HG03097 (cell line): ENCODE data around the gene FLT3.
A peak's percentile ranks its signal among the peaks of the same experiment; 100 is the strongest.

Source experiments
- ATAC-seq: cut with Tn5 transposase; IDR thresholded peaks from one replicate; pipeline ENCODE4 v1.9.1; 2021; ENCODE audit not compliant: unreplicated experiment, low FRiP score

The FLT3 gene

GRCh38 chr13:27963491-27963890 lies 136.9 kb downstream of the FLT3 start:
- ATAC-seq: no peak

GRCh38 chr13:27962982-27963381 lies 137.4 kb downstream of the FLT3 start:
- ATAC-seq: no peak

- ATAC-seq: no peak
These were observed 138.1 kb downstream of the FLT3 start for GRCh38 chr13:27962128-27962841.

- no peak for ATAC-seq
These were observed 138.9 kb downstream of the FLT3 start for GRCh38 chr13:27961227-27962085.

GRCh38 chr13:27960362-27961226 lies 139.8 kb downstream of the FLT3 start:
- no peak for ATAC-seq

GRCh38 chr13:27959976-27960361 lies 140.4 kb downstream of the FLT3 start:
- ATAC-seq: no peak

- no peak for ATAC-seq
These were observed 143.6 kb downstream of the FLT3 start for GRCh38 chr13:27956576-27957300.

- ATAC-seq: no peak
These were observed 145.3 kb downstream of the FLT3 start for GRCh38 chr13:27955014-27955591.

- peak; percentile 19 for ATAC-seq
These were observed 145.9 kb downstream of the FLT3 start for GRCh38 chr13:27954406-27954851.

GRCh38 chr13:27953676-27954405 lies 146.5 kb downstream of the FLT3 start:
- ATAC-seq: peak; percentile 83
